Activated T-cell treated with anti-CD3 and anti-CD28 coated beads, Interleukin-2, amount 50 U/mL, for 4 hours (primary cell): Measurements from ENCODE around the gene RDX. TPM values are rescaled to one million over a fixed set of nuclear protein-coding genes. Genes with fewer than 3 reads are reported as not detected.
A peak's percentile ranks its signal among the peaks of the same experiment; 100 is the strongest.

Experiments
- ATAC-seq, 2 donors: fragments of 200-7000 bp; cut with Tn5 transposase; one replicate each; pipeline ENCODE4 v1.10.0; 2021
- DNase-seq: peaks from one replicate; pipeline ENCODE4 v3.0.0-alpha.2; 2020
- H3K27me3 Mint-ChIP-seq: one replicate; pipeline ENCODE4 v1.8.0; 2021; ENCODE audit warnings: low read depth, mixed read lengths
- H3K36me3 Mint-ChIP-seq: one replicate; pipeline ENCODE4 v1.8.0; 2022; ENCODE audit warnings: mixed read lengths; ENCODE audit not compliant: insufficient read depth
- H3K4me1 Mint-ChIP-seq: one replicate; pipeline ENCODE4 v1.8.0; 2021; ENCODE audit warnings: low read depth, mixed read lengths
- H3K4me3 Mint-ChIP-seq: one replicate; pipeline ENCODE4 v1.8.0; 2021; ENCODE audit warnings: mild to moderate bottlenecking, moderate library complexity, mixed read lengths
- H3K9me3 Mint-ChIP-seq: one replicate; pipeline ENCODE4 v1.8.0; 2021; ENCODE audit warnings: mixed read lengths
- total RNA-seq, 3 donors: library from RNA; stranded (reverse); gene quantifications; one replicate each; pipeline ENCODE4 v1.2.1, GENCODE V29; 2021

RDX gene
- total RNA-seq, 3 donors from 2014 or later = 34.6 to 42.3 (median 34.6) TPM

- DNase-seq = no peak
- Mint-ChIP-seq H3K36me3 (no peaks in the 10 kb centered on the region), H3K9me3 (no peaks in the 10 kb centered on the region), H3K4me1 (peaks cover 11% of the 10 kb centered on the region), H3K27me3 (no peaks in the 10 kb centered on the region), H3K4me3 (no peak overlapping the region)
- no peak for ATAC-seq
Measured at GRCh38 chr11:110190885-110191284, 105.5 kb downstream of the RDX start.

GRCh38 chr11:110187731-110188130 lies 108.7 kb downstream of the RDX start:
- H3K36me3 Mint-ChIP-seq = no peaks in the 10 kb centered on the region
- H3K27me3 Mint-ChIP-seq = no peaks in the 10 kb centered on the region
- H3K4me1 Mint-ChIP-seq = peaks cover 9% of the 10 kb centered on the region
- H3K9me3 Mint-ChIP-seq = no peaks in the 10 kb centered on the region
- H3K4me3 Mint-ChIP-seq = no peak overlapping the region
- ATAC-seq (no peak), DNase-seq (no peak)

- Mint-ChIP-seq H3K36me3 (no peaks in the 10 kb centered on the region), H3K9me3 (no peaks in the 10 kb centered on the region), H3K4me3 (no peak overlapping the region), H3K4me1 (peaks cover under 1% of the 10 kb centered on the region), H3K27me3 (no peaks in the 10 kb centered on the region)
- DNase-seq (no peak), ATAC-seq (no peak)
Measured at GRCh38 chr11:110186867-110187266, 109.5 kb downstream of the RDX start.

- Mint-ChIP-seq H3K9me3 (no peaks in the 10 kb centered on the region), H3K36me3 (no peaks in the 10 kb centered on the region), H3K27me3 (no peaks in the 10 kb centered on the region), H3K4me1 (no peaks in the 10 kb centered on the region), H3K4me3 (no peak overlapping the region)
- DNase-seq = no peak
- no peak for ATAC-seq
Measured at GRCh38 chr11:110186456-110186855, 110.0 kb downstream of the RDX start.

- DNase-seq (no peak), ATAC-seq (no peak)
- no peak overlapping the region for H3K4me3 Mint-ChIP-seq
- H3K27me3 Mint-ChIP-seq = no peaks in the 10 kb centered on the region
- no peaks in the 10 kb centered on the region for H3K4me1 Mint-ChIP-seq
- no peaks in the 10 kb centered on the region for H3K9me3 Mint-ChIP-seq
- no peaks in the 10 kb centered on the region for H3K36me3 Mint-ChIP-seq
Measured at GRCh38 chr11:110185599-110185998, 110.8 kb downstream of the RDX start.

- H3K4me1 Mint-ChIP-seq = no peaks in the 10 kb centered on the region
- H3K9me3 Mint-ChIP-seq = no peaks in the 10 kb centered on the region
- ATAC-seq (no peak), DNase-seq (no peak)
- no peak overlapping the region for H3K4me3 Mint-ChIP-seq
- H3K36me3 Mint-ChIP-seq = no peaks in the 10 kb centered on the region
- no peaks in the 10 kb centered on the region for H3K27me3 Mint-ChIP-seq
Measured at GRCh38 chr11:110185121-110185591, 111.3 kb downstream of the RDX start.

GRCh38 chr11:110184456-110184855 lies 112.0 kb downstream of the RDX start:
- DNase-seq (no peak), ATAC-seq (no peak)
- Mint-ChIP-seq H3K4me1 (no peaks in the 10 kb centered on the region), H3K9me3 (no peaks in the 10 kb centered on the region), H3K27me3 (no peaks in the 10 kb centered on the region), H3K36me3 (no peaks in the 10 kb centered on the region), H3K4me3 (no peak overlapping the region)

- DNase-seq (no peak), ATAC-seq (no peak)
- Mint-ChIP-seq H3K4me1 (no peaks in the 10 kb centered on the region), H3K36me3 (no peaks in the 10 kb centered on the region), H3K27me3 (no peaks in the 10 kb centered on the region), H3K4me3 (no peak overlapping the region), H3K9me3 (no peaks in the 10 kb centered on the region)
Measured at GRCh38 chr11:110182886-110183285, 113.5 kb downstream of the RDX start.

GRCh38 chr11:110179064-110179463 lies 117.3 kb downstream of the RDX start:
- DNase-seq (no peak), ATAC-seq (no peak)
- Mint-ChIP-seq H3K9me3 (no peaks in the 10 kb centered on the region), H3K27me3 (peaks cover 3% of the 10 kb centered on the region), H3K4me1 (peaks cover 4% of the 10 kb centered on the region), H3K4me3 (no peak overlapping the region), H3K36me3 (no peaks in the 10 kb centered on the region)

- peaks cover 12% of the 10 kb centered on the region for H3K27me3 Mint-ChIP-seq
- DNase-seq (no peak), ATAC-seq (no peak)
- H3K4me1 Mint-ChIP-seq = peaks cover 8% of the 10 kb centered on the region
- H3K4me3 Mint-ChIP-seq = no peak overlapping the region
- no peaks in the 10 kb centered on the region for H3K9me3 Mint-ChIP-seq
- H3K36me3 Mint-ChIP-seq = no peaks in the 10 kb centered on the region
Measured at GRCh38 chr11:110177086-110177456, 119.3 kb downstream of the RDX start.

GRCh38 chr11:110176366-110177085 lies 119.9 kb downstream of the RDX start:
- H3K9me3 Mint-ChIP-seq = no peaks in the 10 kb centered on the region
- no peaks in the 10 kb centered on the region for H3K36me3 Mint-ChIP-seq
- H3K4me1 Mint-ChIP-seq = peaks cover 8% of the 10 kb centered on the region
- DNase-seq (no peak), ATAC-seq (no peak)
- H3K4me3 Mint-ChIP-seq = no peak overlapping the region
- peaks cover 16% of the 10 kb centered on the region for H3K27me3 Mint-ChIP-seq

GRCh38 chr11:110174645-110175310 lies 121.6 kb downstream of the RDX start:
- DNase-seq = no peak
- Mint-ChIP-seq H3K4me1 (peaks cover 8% of the 10 kb centered on the region), H3K9me3 (no peaks in the 10 kb centered on the region), H3K36me3 (no peaks in the 10 kb centered on the region), H3K4me3 (no peak overlapping the region), H3K27me3 (peaks cover 16% of the 10 kb centered on the region)
- no peak for ATAC-seq

GRCh38 chr11:110173811-110174644 lies 122.4 kb downstream of the RDX start:
- Mint-ChIP-seq H3K27me3 (peaks cover 16% of the 10 kb centered on the region), H3K4me3 (peak overlapping the region; percentile 43), H3K36me3 (no peaks in the 10 kb centered on the region), H3K4me1 (peaks cover 8% of the 10 kb centered on the region), H3K9me3 (no peaks in the 10 kb centered on the region)
- ATAC-seq = peak; percentile 76 to 77
- DNase-seq = peak; percentile 48

GRCh38 chr11:110172468-110173065 lies 123.8 kb downstream of the RDX start:
- Mint-ChIP-seq H3K4me1 (peaks cover 8% of the 10 kb centered on the region), H3K27me3 (peaks cover 16% of the 10 kb centered on the region), H3K9me3 (no peaks in the 10 kb centered on the region), H3K36me3 (no peaks in the 10 kb centered on the region), H3K4me3 (no peak overlapping the region)
- ATAC-seq = peak in 1 of 2 donors; percentile 30
- no peak for DNase-seq
